Raji (cell line): ENCODE data around the gene HAAO.

Experiments used
- POLR2A ChIP-seq: IDR thresholded peaks from 2 replicates; pipeline ENCODE4 v1.6.1; 2011; ENCODE audit warnings: low read depth, low read length, control low read depth; ENCODE audit not compliant: insufficient read depth

HAAO gene

DNA sequence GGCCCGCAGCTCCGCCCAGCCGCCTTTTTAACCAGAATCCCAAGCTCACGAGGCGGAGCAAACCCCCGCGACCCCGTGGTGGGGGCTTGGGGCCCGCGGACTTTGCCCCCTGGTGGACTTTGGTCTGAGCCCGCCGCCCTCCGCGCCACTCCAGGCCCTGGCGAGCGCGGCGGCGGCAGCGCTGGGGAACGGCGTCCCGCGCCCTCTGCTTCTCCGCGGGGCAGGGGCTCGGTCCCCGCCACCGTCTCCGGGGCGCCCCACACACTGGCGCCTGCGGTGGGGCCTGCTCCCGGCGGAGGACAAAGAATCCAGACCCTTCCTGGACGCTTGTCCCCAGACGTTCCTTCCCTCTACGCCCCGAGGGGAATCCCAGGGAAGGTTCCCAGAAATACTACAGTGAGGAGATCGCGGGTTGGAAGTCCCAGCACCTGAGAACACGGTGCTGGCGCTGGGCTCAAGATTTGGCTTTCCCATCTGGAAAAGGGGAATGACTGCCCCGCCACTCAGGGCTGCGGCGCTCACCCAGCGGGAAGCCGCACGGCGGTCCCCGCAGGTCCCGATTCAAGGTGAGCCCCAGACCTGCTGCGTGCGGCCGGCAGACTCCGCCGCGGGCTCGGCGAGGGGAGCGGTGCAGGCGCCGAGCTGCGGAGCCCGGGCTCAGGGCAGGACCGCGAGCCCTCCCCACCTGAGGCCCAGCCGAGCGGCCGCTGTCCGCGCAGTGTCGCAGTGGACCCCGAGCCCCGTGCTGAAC lies at the start of gene HAAO:
HAAO (minus strand) TSS at position 1 of the 751 bp plus-strand sequence. CDS start 47 bp downstream, outside the sequence.
- TF ChIP-seq POLR2A = no peak

DNA sequence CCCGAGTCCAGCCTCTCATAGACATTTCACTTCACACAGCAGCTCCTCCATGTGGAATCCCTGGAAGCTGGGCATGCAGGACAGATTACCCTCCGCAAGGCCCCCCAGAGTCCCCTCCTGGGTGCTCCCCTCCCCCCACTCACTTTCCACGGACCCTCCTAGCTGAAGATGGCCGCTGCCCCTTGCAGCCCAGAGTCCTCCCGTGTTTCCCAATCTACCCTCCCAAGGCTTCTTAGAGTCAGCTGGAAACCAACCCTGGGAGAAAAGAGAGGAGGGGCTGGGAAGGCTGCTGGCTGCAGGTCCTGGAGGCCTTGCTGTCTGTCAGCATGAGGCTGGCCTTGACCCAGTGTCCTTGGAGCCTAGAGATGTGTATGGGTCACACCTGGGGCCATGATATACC lies 49.0 kb upstream of the HAAO start:
- no peak for TF ChIP-seq POLR2A

DNA sequence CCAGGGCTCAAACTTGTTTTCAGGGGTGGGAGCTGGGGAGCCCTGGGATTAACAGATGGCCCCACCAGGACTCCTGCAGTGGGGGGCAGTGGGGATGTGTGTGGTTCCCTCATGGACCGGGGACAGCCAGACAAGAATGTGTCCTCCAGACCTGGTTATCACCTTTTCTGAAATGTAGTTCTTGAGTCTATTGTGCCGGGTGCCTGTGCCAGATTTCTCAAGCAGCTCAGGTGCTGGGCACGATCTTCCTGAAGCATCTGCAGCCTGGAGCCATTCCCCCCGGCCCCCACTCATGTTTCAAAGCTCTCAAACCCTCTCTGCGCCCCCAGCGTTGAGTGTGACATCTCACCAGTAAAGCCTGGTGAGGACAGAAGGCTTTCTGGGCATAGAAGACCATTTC lies 48.4 kb upstream of the HAAO start:
- TF ChIP-seq POLR2A = no peak

DNA sequence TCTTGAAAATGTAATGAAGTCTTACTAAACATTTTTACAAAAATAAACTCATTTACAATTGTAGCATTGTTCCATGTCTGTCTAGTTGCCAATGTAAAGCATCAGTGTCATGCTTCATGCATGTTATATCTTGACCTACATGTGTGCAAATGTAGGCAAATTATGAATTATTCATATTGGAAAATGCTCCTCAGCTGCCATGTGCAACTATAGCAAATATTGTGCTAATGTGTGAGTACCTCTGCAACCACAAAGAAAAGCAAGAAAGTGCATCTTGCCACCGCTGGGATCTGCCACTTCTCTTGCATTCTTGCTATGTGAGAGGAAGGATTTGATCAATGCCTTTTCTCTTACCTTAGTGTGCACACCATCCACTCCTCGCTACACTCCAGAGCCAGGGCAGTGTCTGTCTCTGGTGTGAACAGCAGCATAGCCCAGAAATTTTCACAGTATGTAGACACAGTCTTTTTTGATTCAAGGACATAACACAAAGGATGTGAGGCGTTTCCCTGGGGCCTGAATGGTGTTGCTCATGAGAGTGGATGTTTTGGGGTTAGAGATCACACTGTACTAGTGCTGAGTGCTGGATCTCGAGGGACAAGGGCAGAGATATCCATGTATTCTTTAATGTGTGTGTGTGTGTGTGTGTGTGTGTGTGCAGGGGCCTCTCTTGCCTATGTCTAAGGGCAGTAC lies 47.6 kb upstream of the HAAO start:
- TF ChIP-seq POLR2A = no peak

DNA sequence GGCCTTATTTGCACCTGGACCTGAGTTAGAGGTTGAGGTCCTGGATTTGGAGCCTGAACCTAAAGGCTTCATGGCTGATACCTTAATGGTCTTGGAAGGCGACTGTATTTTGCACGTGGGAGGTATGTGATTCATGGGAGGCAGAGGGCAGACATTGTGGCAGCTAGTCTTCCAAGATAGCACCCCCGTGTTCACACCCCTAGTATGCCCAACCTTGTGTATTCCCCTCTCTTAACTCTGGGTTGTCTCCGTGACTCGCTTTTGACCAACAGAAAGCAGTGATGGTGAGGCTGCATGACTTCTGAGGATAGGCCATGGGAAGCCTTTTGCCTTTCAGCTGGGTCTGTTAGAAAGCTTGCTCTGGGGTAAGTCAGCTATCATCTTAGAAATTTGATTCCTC lies 45.8 kb upstream of the HAAO start:
- TF ChIP-seq POLR2A = no peak

DNA sequence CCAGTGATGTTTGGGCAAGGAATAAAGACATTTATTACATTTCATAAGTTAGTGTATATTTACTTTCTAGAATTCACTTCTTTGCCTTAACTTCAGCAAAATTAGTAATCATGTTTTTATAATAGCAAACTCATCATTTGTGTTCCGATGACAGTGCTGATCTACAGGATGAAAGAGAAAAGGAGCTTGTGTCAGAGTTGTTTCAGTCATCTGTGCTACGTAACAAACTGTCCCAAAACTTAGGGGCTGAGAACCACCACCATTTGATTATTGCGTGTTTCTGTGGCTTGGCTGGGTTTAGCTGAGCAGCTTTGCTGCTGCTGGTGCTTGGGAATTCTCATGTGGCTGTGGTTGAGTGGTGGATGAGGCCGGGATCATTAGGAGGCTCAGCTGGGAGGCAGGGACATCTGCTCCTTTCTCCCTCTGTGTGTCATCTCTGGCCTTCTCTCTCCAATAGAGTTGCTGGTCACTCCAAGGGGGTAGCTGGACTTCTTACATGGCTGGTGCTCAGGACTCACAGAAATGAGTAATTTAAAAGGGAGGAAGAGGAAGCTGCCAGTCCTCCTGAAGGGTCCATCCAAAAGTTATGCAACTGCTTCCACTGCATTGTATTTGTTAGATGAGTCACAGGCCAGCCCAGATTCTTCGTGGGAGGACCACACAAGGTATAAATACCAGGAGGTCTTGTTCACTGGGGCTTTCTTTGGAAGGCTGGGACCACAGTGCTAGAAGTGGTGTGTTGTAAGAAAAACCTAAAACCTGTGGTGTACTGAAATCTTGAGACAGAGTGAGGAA lies 43.4 kb upstream of the HAAO start:
- no peak for TF ChIP-seq POLR2A

DNA sequence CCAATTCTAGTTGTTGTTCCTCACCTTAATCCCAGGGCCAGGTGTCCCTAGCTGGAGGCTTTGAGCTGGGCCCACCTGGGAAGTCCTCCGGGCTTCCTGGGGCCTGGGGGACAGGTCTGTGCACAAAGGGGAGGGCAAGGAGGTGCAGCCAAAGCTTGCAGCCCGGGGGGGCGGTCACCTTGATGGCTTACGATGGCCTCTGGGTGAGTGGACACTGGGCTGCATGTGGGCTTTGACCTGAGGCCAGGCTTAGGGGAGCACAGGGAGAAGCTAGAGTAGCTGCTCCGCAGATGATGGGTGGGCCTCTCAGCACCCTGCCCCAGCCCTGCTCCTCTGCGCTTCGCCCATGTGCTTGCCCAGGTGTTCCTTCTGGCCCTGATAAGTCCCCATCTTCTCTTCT lies 41.8 kb upstream of the HAAO start:
- no peak for TF ChIP-seq POLR2A

DNA sequence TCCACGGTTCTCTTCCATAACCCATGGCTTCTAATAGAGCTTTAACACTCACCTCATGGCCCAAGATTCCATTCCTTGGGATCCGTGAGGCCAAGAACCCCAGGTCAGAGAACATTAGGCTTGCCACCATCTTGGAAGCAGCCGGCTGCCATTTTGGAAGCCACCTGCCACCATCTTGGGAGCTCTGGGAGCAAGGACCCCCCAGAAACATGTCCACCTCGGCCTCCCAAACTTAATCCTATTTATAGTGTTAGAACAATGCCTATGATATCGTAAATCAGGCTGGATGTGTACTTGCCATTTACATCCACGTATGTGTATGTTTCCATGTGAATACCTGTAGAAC lies 39.9 kb upstream of the HAAO start:
- TF ChIP-seq POLR2A = no peak

DNA sequence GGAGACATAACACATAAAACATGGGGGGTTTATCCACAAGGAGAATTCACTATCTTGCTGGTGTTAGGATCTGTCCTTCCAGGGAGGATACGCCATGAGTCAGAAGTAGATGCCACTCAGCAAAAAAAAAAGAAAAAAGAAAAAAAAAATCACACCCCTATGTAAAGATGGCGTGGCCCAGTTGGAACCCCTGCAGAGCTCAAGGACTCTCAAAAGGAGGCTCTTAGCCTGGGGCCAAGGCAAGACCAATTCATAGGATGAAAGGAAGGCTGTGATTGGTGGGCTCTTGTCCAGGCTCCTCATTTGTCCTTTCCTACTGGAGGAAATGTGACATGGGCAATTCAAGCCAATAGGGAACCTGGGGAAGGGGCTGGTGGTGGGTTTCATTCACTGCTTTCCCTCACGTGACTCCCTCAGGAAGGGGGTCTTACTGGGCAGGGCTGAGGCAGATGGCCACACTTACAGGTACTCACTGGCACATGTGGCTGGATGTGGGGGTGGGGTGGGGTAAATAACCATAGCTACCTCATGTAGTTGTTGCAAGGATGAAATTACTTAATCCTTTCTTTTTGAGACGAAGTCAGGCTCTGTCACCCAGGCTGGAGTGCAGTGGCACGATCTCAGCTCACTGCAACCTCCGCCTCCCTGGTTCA lies 38.7 kb upstream of the HAAO start:
- TF ChIP-seq POLR2A = no peak

DNA sequence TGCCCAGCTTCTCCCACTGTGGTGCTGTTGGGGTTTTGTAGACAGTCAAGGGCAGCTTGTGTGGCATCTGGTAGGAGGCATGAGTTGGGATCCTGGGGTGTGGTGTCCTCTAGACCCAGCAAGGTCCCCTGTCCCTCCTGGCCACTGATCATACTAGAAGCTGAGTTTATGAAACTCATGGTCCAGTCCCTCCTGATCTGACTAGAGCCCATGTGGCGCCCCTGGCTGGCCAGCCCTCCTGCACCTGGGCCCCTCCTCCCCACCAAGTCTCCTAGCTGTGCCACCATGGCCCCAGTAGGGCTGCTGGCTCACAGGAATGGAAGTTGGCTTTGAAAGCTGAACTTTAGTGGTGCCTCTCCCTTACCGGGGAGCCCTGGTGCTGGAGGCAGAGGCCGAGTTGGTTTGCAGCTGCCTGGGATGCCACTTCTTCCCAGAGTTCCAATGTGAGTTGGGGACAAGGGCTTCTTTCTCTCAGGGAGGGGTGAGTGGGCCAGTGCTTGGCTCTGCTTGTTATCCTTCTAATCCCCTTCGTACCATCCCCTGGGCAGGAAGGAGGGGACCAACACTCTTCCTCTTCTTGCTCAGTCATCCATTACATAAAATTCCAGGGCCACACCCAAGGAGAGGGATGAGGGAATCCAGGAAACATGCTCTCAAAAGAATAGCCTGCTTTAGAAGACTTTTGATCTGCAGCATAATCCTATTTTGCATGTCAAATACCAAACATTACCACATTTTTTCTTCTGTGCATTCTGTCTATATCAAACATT lies 37.5 kb upstream of the HAAO start:
- no peak for TF ChIP-seq POLR2A

DNA sequence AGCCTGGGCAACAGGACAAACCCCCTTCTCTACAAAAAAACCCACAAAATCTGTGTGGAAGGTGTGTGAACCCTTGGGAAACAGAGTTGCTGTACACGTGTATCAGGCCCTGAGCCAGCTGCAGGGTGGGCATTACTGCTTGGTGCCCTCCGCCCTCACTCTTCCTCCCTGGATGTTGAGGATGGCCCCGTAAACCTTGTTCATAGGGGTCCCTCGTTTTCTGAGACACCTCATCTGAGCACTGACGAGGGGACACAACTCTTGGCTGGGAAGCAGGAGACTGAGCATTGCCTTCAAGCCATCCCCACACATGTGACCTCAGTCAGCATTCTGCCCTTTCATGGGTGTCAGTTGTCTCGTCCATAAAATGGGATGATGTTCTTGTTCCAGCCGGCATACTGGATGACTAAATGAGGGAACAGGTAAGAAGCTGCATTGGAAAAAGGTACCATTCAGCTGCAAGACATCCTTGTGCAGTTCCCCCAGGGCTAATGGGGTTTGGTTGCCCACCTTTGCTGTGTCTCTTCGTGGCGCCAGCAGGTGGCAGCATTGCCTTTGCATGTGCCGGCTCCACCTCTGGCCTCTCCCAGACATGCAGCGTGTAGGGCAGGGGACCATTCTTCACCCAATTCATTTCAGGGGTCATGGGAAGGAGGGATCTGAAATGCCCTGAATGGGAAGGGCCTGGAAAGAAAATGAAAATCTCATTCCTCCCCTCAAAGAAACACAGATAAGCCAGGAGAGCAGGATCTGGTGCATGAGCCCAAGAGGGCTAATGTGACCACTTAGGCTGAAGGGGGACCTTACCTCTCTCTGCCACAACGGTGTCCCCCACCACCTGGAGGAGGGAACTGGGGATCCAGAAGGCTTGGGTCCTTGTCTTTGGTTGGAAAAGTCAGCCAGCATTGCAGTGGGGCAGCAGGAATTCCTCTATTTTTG lies 36.4 kb upstream of the HAAO start:
- TF ChIP-seq POLR2A = no peak

DNA sequence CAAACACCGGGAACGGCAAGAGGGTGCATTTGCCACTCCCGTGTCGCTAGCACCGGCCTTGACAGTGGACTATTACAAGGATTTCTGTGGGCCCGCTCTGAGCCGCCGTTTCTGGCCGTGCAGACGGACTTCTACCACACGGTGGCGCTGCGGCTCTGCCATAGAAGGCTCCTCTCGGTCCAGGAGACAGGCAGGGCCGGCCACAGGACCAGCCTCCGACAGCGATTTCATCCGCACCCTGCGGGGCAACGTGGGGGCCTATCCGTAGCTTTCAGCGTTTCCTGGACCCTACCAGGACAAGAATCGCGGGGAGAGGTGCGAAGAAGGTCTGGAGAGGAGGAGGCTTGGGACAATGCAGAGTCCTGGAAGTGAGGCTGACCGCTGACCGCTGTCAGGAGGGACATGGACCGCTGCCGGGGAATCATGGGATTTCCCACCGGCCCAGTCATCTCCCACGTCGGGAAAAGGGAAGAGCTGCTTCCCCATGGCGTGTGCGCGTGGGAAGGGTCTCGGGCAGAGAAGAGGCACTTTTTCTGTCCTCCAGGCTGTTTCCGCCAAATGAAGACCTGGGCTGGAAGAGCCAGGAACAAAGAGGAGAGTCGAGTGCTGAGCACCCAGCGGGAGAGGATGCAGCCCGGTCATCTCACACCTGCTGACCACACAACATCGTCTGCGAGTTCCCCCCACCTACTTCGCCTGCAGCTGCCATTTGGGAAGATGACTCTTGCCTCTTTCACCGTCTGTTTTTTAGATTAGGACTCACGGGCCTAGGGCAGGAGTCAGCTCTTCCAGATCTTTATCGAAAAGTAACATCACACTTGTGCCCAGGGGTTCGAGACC lies 35.5 kb upstream of the HAAO start:
- TF ChIP-seq POLR2A = no peak

DNA sequence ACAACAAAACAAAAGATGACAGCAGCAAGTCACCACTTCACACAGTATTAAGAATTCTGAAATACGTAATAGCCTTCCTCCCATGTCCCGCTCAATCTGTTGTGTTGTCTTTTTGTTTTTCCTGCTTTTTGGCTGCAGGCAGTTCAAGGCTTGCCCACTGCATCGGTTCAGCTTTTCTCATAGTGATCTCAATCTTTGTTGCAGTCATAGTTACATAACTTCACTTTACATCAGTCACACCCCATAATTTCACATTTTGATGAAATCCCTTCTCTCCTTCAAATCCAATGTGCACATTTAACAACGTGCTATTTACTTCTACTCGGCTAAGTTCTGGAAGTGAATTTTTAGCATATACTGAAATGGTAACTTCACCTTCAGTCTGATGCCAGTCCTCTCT lies 33.8 kb upstream of the HAAO start:
- TF ChIP-seq POLR2A = no peak

DNA sequence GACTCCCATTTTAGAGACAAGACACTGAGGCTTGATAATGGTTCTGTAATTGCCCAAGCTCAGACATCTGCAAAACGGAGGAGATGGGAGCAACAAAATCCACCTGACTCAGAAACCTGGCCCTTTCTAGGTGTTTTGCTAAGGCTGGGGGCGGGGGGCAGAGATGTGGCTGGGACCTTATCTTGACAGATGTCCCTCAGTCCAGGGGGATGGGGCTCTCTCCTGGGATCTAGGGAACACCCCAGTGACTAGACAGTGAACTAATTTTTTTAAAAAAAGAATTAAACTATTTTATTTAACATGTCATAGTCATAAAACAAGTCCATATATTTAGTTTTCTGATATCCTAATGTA lies 32.0 kb upstream of the HAAO start:
- TF ChIP-seq POLR2A = no peak
